Trophoblast cell (in vitro differentiated cells and primary cell): ENCODE results near the gene SEMA4B.

ENCODE experiments used
- DNase-seq, 2 donors: peaks; one replicate each; pipeline ENCODE4 v3.0.0-alpha.2; 2016
- H2AFZ ChIP-seq: 2 replicates; pipeline ENCODE4 v1.6.1; 2013; ENCODE audit warnings: low read length, moderate library complexity, mild to moderate bottlenecking; ENCODE audit not compliant: insufficient read depth, poor library complexity
- H2AK5ac ChIP-seq: 2 replicates; pipeline ENCODE4 v1.6.1; 2013; ENCODE audit warnings: mild to moderate bottlenecking, low read length
- H2BK120ac ChIP-seq: 2 replicates; pipeline ENCODE4 v1.6.1; 2013; ENCODE audit warnings: low read length, mild to moderate bottlenecking, moderate library complexity; ENCODE audit not compliant: insufficient read depth, poor library complexity
- H2BK12ac ChIP-seq: 2 replicates; pipeline ENCODE4 v1.6.1; 2013; ENCODE audit warnings: mild to moderate bottlenecking, low read length, moderate library complexity
- H2BK5ac ChIP-seq: 2 replicates; pipeline ENCODE4 v1.6.1; 2013; ENCODE audit warnings: low read length, low read depth, moderate library complexity, mild to moderate bottlenecking; ENCODE audit not compliant: poor library complexity
- H3K14ac ChIP-seq: 2 replicates; pipeline ENCODE4 v1.6.1; 2013; ENCODE audit warnings: mild to moderate bottlenecking, low read length
- H3K18ac ChIP-seq: 2 replicates; pipeline ENCODE4 v1.6.1; 2013; ENCODE audit warnings: mild to moderate bottlenecking, low read length
- H3K23ac ChIP-seq: 2 replicates; pipeline ENCODE4 v1.6.1; 2013; ENCODE audit warnings: low read length
- H3K27ac ChIP-seq: 2 replicates; pipeline ENCODE4 v1.5.1; 2013; ENCODE audit warnings: low read depth, mild to moderate bottlenecking, inconsistent platforms, low read length, moderate library complexity
- H3K27me3 ChIP-seq: 2 replicates; pipeline ENCODE4 v1.6.1; 2013; ENCODE audit warnings: inconsistent platforms, mild to moderate bottlenecking, low read length, moderate library complexity; ENCODE audit not compliant: insufficient read depth
- H3K36me3 ChIP-seq, 2 experiments: 1 replicate in 1 of 2; 2 replicates in 1 of 2; pipeline ENCODE4 v1.6.1; 2013; ENCODE audit warnings: low read length in 2 of 2, mild to moderate bottlenecking in 2 of 2, moderate library complexity in 1 of 2; ENCODE audit not compliant: insufficient read depth in 2 of 2, control insufficient read depth in 1 of 2
- H3K4ac ChIP-seq: 2 replicates; pipeline ENCODE4 v1.6.1; 2013; ENCODE audit warnings: low read depth, mild to moderate bottlenecking, low read length, moderate library complexity
- H3K4me1 ChIP-seq, 2 experiments: 1 replicate in 1 of 2; 2 replicates in 1 of 2; pipeline ENCODE4 v1.6.1; 2013; ENCODE audit warnings: low read length in 2 of 2, mild to moderate bottlenecking in 2 of 2, moderate library complexity in 1 of 2; ENCODE audit not compliant: insufficient read depth in 2 of 2, control insufficient read depth in 1 of 2
- H3K4me2 ChIP-seq: 2 replicates; pipeline ENCODE4 v1.6.1; 2013; ENCODE audit warnings: inconsistent platforms, mild to moderate bottlenecking, low read length, moderate library complexity
- H3K4me3 ChIP-seq: 2 replicates; pipeline ENCODE4 v1.5.1; 2013; ENCODE audit warnings: mild to moderate bottlenecking, low read depth, low read length, inconsistent platforms
- H3K79me1 ChIP-seq: one replicate; pipeline ENCODE4 v1.6.1; 2013; ENCODE audit warnings: low read length
- H3K79me2 ChIP-seq: 2 replicates; pipeline ENCODE4 v1.6.1; 2013; ENCODE audit warnings: low read length, mild to moderate bottlenecking; ENCODE audit not compliant: control insufficient read depth, insufficient read depth, poor library complexity
- H3K9ac ChIP-seq: 2 replicates; pipeline ENCODE4 v1.6.1; 2013; ENCODE audit warnings: mild to moderate bottlenecking, low read length
- H3K9me3 ChIP-seq: 2 replicates; pipeline ENCODE4 v1.6.1; 2013; ENCODE audit warnings: low read depth, mild to moderate bottlenecking, control low read depth, inconsistent platforms, low read length; ENCODE audit not compliant: insufficient read depth
- H4K12ac ChIP-seq: 2 replicates; pipeline ENCODE4 v1.6.1; 2013; ENCODE audit warnings: low read depth, mild to moderate bottlenecking, low read length, moderate library complexity
- H4K8ac ChIP-seq: 2 replicates; pipeline ENCODE4 v1.6.1; 2013; ENCODE audit warnings: low read depth, mild to moderate bottlenecking, low read length, moderate library complexity
- H4K91ac ChIP-seq: one replicate; pipeline ENCODE4 v1.6.1; 2013; ENCODE audit warnings: low read depth, mild to moderate bottlenecking, low read length, moderate library complexity
- WGBS: extraction: QIAGEN DNeasy Blood & Tissue Kit; methylation state at CpG from one replicate; pipeline ENCODE4 v1.1.7; 2013; ENCODE audit warnings: missing lambda C conversion rate; ENCODE audit not compliant: insufficient read length, insufficient coverage; ENCODE audit errors: extremely low coverage; 5-methylcytosine and 5-hydroxymethylcytosine counted together

SEMA4B gene

DNA sequence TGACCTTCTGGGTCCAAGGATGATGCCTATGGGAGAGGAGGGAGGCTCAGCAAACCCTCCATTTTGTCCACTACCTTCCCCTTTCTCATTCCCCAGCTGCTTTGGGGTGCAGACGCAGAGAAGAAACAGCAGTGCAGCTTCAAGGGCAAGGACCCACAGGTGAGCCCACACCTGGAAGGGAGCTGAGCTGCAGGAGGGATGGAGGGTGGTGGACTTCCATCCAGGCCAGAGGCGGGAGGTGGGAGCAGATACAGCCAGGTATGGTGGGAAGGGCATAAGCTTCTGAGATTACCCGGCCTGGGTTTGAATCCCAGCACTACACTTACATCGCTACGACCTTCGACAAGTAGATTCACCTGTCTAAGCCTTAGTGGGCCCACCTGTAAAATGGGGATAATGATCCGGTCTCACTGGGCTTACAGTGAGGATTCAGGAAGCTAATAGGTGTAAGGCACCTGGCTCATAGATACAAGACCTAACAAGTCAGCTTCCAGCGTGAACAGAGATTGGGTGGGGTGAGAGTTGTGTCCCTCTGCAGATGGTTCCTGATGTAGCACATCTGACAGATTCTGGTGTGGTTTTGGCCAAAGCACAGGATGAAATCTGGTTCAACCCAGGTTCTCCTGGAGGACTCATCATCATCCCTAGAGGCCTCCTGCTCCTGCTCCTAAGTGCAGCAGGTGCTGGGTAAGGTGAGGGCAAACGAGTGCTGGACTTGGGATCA lies 16.7 kb downstream of the SEMA4B start:
- H3K4me1 ChIP-seq = peaks cover 8 to 10% of the 10 kb centered on the region in 2 experiments
- H3K4ac ChIP-seq = no peak overlapping the region
- H3K4me3 ChIP-seq = no peak overlapping the region
- WGBS = no CpG with 5 or more reads among the region's 9 CpGs
- no peak overlapping the region for H4K8ac ChIP-seq
- H2AFZ ChIP-seq = no peak overlapping the region
- H2BK12ac ChIP-seq = no peak overlapping the region
- no peaks in the 10 kb centered on the region for H3K9me3 ChIP-seq
- H2AK5ac ChIP-seq = no peak overlapping the region
- no peak overlapping the region for H3K14ac ChIP-seq
- H4K91ac ChIP-seq = no peak overlapping the region
- H3K27ac ChIP-seq = no peak overlapping the region
- no peaks in the 10 kb centered on the region for H3K79me2 ChIP-seq
- H4K12ac ChIP-seq = no peak overlapping the region
- peaks cover 3% of the 10 kb centered on the region in 2 experiments for H3K36me3 ChIP-seq
- H3K23ac ChIP-seq = no peak overlapping the region
- no peaks in the 10 kb centered on the region for H3K27me3 ChIP-seq
- no peak overlapping the region for H3K9ac ChIP-seq
- H3K18ac ChIP-seq = no peak overlapping the region
- no peak overlapping the region for H3K4me2 ChIP-seq
- DNase-seq = no peak
- H2BK5ac ChIP-seq = no peak overlapping the region
- H3K79me1 ChIP-seq = no peaks in the 10 kb centered on the region
- no peak overlapping the region for H2BK120ac ChIP-seq

DNA sequence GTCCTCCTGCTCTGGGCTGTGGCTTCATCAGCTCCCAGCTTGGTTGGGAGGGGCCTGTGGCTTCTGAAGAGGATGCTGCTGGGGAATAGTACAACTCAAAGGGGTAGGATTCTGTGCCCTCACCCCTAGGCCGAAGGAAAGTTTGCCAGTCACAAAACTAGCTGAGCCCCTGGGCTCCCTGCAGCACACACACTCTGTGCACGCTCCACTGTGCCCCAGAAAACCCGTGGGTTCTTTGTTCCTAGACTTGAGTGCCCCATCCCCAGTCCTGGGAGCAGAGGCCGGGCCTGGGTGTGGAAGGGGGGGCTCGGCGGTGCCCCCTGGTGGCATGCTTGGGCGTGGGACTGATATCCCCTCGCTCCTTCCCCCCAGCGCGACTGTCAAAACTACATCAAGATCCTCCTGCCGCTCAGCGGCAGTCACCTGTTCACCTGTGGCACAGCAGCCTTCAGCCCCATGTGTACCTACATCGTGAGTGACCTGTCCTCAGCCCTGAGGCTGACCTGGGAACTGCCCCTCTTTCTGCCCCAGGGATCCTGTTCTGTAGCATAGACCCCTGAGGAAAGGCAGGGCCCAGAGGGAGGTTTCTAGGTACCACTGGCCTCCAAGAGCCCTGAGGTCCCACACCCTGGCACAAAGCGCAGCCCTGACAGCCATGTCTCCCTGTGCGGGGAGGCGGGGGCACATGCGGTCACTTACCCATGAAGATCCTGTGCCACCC lies 18.5 kb downstream of the SEMA4B start:
- no peak overlapping the region for H4K12ac ChIP-seq
- H2BK120ac ChIP-seq = no peak overlapping the region
- H2BK5ac ChIP-seq = no peak overlapping the region
- no peak overlapping the region for H3K4me3 ChIP-seq
- H4K91ac ChIP-seq = no peak overlapping the region
- no peak overlapping the region for H2AK5ac ChIP-seq
- H3K4me1 ChIP-seq = no peaks in the 10 kb centered on the region
- H3K14ac ChIP-seq = no peak overlapping the region
- no peak overlapping the region for H2BK12ac ChIP-seq
- H3K27me3 ChIP-seq = no peaks in the 10 kb centered on the region
- H3K4me2 ChIP-seq = no peak overlapping the region
- no peak overlapping the region for H3K18ac ChIP-seq
- H3K9me3 ChIP-seq = no peaks in the 10 kb centered on the region
- no CpG with 5 or more reads among the region's 17 CpGs for WGBS
- peaks cover 12 to 17% of the 10 kb centered on the region in 2 experiments for H3K36me3 ChIP-seq
- no peaks in the 10 kb centered on the region for H3K79me2 ChIP-seq
- H3K79me1 ChIP-seq = no peaks in the 10 kb centered on the region
- H2AFZ ChIP-seq = no peak overlapping the region
- no peak overlapping the region for H3K9ac ChIP-seq
- H4K8ac ChIP-seq = no peak overlapping the region
- peak in 1 of 2 donors; percentile 37 for DNase-seq
- H3K23ac ChIP-seq = no peak overlapping the region
- H3K4ac ChIP-seq = no peak overlapping the region
- H3K27ac ChIP-seq = no peak overlapping the region

DNA sequence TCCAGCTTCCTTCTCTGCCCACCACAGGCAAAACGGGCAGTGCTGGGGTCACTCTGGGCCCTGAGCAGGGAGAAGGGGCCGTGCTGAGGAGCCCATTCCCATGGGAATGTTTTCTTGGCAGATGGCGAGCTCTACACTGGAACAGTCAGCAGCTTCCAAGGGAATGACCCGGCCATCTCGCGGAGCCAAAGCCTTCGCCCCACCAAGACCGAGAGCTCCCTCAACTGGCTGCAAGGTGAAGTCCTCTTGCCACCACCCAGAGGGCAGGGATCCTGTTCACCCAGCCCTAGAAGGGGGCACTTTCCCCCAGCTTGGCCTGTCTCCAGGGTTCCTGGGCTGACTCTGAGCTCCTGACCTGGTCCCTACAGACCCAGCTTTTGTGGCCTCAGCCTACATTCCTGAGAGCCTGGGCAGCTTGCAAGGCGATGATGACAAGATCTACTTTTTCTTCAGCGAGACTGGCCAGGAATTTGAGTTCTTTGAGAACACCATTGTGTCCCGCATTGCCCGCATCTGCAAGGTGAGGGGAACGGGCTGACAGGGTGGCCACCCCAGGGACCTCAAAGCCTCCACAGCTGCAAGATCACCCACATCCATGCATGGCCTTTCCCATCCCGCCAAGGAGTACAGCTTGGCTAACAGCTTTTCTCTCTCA lies 20.2 kb downstream of the SEMA4B start:
- Histone ChIP-seq H3K27me3 (no peaks in the 10 kb centered on the region), H3K4ac (no peak overlapping the region), H3K27ac (no peak overlapping the region), H4K91ac (no peak overlapping the region), H2BK5ac (no peak overlapping the region), H3K23ac (no peak overlapping the region), H2AK5ac (no peak overlapping the region), H3K4me1 (no peaks in the 10 kb centered on the region), H3K4me2 (no peak overlapping the region), H3K9ac (no peak overlapping the region), H3K79me1 (no peaks in the 10 kb centered on the region), H3K14ac (no peak overlapping the region), H3K18ac (no peak overlapping the region), H4K12ac (no peak overlapping the region), H3K9me3 (peaks cover 3% of the 10 kb centered on the region), H3K79me2 (no peaks in the 10 kb centered on the region), H2BK12ac (no peak overlapping the region), H4K8ac (no peak overlapping the region), H2AFZ (no peak overlapping the region), H3K4me3 (no peak overlapping the region), H3K36me3 (peaks cover 24 to 29% of the 10 kb centered on the region in 2 experiments), H2BK120ac (no peak overlapping the region)
- peak; percentile 84 to 96 for DNase-seq
- WGBS = no CpG with 5 or more reads among the region's 14 CpGs

DNA sequence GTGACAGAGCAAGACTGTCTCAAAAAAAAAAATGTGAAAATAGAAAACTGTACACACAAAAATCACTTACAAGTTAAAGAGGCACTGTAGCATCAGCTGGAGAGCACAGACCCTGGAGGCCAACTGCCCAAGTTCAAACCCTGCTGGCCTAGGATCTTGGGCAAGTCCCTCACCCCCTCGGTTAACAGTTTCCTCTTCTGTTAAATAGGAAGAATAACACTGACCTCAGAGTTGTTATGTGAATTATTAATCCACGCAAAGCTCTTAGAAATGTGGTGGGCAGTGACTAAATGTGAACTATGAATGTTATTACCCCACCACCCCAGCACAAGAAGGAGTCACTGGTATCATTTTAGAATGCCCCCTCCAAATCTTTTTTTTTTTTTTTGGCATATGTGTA lies 21.4 kb downstream of the SEMA4B start:
- WGBS = no CpG with 5 or more reads among the region's 2 CpGs

More for the DNA sequence above, 21.4 kb downstream of the SEMA4B start:
- Histone ChIP-seq H3K27ac (no peak overlapping the region), H2AK5ac (no peak overlapping the region), H3K18ac (no peak overlapping the region), H3K4me1 (no peaks in the 10 kb centered on the region), H3K9me3 (peaks cover 3% of the 10 kb centered on the region), H3K79me2 (no peaks in the 10 kb centered on the region), H3K23ac (no peak overlapping the region), H3K79me1 (no peaks in the 10 kb centered on the region), H2BK5ac (no peak overlapping the region), H3K14ac (no peak overlapping the region), H3K4me2 (no peak overlapping the region), H3K4ac (no peak overlapping the region), H3K9ac (no peak overlapping the region), H4K91ac (no peak overlapping the region), H3K36me3 (peaks cover 25 to 34% of the 10 kb centered on the region in 2 experiments), H4K12ac (no peak overlapping the region), H3K4me3 (no peak overlapping the region), H2AFZ (no peak overlapping the region), H2BK120ac (no peak overlapping the region), H2BK12ac (no peak overlapping the region), H3K27me3 (no peaks in the 10 kb centered on the region), H4K8ac (no peak overlapping the region)
- DNase-seq = no peak
